GM18870 (cell line): Measurements from ENCODE around the gene PCDHGA6.

Experiments used
- ATAC-seq: cut with Tn5 transposase; IDR thresholded peaks from one replicate; pipeline ENCODE4 v1.9.1; 2021; ENCODE audit warnings: moderate library complexity; ENCODE audit not compliant: unreplicated experiment

The PCDHGA6 gene

DNA sequence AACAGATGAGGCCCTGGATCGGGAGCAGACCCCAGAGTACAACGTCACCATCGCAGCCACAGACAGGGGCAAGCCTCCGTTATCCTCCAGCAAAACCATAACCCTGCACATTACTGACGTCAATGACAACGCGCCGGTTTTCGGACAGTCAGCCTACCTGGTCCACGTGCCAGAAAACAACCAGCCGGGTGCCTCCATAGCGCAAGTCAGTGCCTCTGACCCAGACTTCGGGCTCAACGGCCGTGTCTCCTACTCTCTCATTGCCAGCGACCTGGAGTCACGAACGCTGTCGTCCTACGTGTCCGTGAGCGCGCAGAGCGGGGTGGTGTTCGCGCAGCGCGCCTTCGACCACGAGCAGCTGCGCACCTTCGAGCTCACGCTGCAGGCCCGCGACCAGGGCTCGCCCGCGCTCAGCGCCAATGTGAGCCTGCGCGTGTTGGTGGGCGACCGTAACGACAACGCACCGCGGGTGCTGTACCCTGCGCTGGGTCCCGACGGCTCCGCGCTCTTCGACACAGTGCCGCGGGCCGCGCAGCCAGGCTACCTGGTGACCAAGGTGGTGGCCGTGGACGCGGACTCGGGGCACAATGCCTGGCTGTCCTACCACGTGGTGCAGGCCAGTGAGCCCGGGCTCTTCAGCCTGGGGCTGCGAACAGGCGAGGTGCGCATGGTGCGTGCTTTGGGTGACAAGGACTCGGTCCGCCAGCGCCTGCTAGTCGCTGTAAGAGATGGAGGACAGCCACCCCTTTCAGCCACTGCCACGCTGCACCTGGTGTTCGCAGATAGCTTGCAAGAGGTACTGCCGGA, 45.6 kb downstream of the PCDHGA6 start:
- ATAC-seq, result no peak

DNA sequence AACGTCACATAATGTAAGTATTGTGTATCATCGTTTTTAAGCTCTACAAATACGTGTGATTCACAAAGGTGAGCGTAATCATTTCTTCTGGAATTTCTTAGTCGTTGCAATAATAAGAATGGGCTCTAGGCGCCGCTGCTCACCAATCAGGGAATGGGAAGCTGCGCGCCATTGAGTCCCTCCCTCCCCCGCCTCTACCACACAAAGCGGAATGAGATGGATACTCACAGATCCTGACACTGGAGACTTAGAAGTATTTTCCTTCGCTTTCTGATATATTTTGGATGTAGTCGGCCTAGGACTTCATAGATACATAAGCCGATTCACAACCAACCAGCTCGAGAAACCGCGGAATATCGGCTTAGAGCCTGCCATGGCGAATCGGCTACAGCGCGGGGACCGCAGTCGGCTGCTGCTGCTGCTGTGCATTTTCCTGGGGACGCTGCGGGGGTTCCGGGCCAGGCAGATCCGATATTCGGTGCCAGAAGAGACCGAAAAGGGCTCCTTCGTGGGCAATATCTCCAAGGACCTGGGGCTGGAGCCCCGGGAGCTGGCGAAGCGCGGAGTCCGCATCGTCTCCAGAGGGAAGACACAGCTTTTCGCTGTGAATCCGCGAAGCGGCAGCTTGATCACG, 47.3 kb downstream of the PCDHGA6 start, which contains the start of gene PCDHGA11:
Gene PCDHGA11 (plus strand): TSS at position 197 of the 634 bp plus-strand sequence. CDS start 177 bp downstream, at position 374.
- ATAC-seq, result no peak

DNA sequence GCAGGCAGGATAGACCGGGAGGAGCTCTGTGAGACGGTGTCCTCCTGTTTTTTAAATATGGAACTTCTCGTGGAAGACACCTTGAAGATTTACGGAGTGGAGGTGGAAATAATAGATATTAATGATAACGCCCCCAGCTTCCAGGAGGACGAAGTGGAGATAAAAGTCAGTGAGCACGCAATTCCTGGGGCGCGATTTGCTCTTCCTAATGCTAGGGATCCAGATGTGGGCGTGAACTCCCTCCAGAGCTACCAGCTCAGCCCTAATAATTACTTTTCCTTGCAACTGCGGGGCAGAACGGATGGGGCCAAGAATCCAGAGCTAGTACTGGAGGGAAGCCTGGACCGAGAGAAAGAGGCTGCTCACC, 47.8 kb downstream of the PCDHGA6 start:
- ATAC-seq, result no peak

DNA sequence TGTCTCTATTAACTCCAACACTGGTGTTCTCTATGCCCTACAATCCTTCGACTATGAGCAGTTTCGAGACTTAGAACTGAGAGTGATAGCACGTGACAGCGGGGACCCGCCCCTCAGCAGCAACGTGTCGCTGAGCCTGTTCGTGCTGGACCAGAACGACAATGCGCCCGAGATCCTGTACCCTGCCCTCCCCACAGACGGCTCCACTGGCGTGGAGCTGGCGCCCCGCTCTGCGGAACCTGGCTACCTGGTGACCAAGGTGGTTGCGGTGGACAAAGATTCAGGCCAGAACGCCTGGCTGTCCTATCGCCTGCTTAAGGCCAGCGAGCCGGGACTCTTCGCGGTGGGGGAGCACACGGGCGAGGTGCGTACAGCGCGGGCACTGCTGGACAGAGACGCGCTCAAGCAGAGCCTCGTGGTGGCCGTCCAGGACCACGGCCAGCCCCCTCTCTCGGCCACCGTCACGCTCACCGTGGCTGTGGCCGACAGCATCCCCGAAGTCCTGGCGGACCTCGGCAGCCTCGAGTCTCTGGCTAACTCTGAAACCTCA, 49.1 kb downstream of the PCDHGA6 start:
- no peak for ATAC-seq

DNA sequence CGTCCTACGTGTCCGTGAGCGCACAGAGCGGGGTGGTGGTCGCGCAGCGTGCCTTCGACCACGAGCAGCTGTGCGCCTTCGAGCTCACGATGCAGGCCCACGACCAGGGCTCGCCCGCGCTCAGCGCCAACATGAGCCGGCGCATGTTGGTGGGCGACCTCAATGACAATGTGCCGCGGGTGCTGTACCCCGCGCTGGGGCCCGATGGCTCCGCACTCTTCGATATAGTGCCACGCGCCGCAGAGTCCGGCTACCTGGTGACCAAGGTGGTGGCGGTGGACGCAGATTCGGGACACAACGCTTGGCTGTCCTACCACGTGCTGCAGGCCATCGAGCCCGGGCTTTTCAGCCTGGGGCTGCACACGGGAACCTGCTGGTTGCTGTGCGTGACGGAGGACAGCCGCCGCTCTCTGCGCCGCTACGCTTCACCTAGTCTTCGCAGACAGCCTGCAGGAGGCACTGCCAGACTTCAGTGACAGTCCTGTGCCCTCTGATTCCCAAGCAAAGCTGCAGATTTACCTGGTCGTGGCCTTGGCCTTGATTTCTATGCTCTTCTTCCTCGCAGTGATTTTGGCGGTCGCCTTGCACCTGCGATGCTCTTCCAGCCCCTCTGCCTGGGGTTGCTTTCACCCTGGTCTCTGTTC, 54.2 kb downstream of the PCDHGA6 start:
- no peak for ATAC-seq
